ENCODE results near the gene DDX24. TPM values are rescaled to one million over a fixed set of nuclear protein-coding genes. Genes with fewer than 3 reads are reported as not detected.

Gene DDX24, protein sequence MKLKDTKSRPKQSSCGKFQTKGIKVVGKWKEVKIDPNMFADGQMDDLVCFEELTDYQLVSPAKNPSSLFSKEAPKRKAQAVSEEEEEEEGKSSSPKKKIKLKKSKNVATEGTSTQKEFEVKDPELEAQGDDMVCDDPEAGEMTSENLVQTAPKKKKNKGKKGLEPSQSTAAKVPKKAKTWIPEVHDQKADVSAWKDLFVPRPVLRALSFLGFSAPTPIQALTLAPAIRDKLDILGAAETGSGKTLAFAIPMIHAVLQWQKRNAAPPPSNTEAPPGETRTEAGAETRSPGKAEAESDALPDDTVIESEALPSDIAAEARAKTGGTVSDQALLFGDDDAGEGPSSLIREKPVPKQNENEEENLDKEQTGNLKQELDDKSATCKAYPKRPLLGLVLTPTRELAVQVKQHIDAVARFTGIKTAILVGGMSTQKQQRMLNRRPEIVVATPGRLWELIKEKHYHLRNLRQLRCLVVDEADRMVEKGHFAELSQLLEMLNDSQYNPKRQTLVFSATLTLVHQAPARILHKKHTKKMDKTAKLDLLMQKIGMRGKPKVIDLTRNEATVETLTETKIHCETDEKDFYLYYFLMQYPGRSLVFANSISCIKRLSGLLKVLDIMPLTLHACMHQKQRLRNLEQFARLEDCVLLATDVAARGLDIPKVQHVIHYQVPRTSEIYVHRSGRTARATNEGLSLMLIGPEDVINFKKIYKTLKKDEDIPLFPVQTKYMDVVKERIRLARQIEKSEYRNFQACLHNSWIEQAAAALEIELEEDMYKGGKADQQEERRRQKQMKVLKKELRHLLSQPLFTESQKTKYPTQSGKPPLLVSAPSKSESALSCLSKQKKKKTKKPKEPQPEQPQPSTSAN
- 187 and 191 TPM in 2 replicates for total RNA-seq (2014; rRNA removed; shearing (Covaris generic))

GRCh38 chr14:94080621-94081385, at the start of gene DDX24, which contains the start of gene IFI27L1:
DDX24 (minus strand) TSS chr14:94081202; CDS start chr14:94079742, 1,460 bp downstream.
IFI27L1 (plus strand) TSS chr14:94081310; CDS start chr14:94096938, 15,628 bp downstream.
- Histone ChIP-seq H3K27ac (peak within 1 kb of the TSS; percentile 86), H3K36me3 (peaks cover 33% of the 10 kb centered on the region), H3K4me3 (peak within 1 kb of the TSS; percentile 92), H3K4me1 (peaks cover 6% of the 10 kb centered on the region), H3K27me3 (no peaks in the 10 kb centered on the region), H3K9me3 (replicated peaks) (peaks cover 7% of the 10 kb centered on the region; the same call in 1 of the 2 replicates)
- peak; percentile 93 for DNase-seq

GRCh38 chr14:94129758-94130414, 48.9 kb upstream of the DDX24 start:
- Histone ChIP-seq H3K36me3 (no peaks in the 10 kb centered on the region), H3K27ac (no peak overlapping the region), H3K27me3 (no peaks in the 10 kb centered on the region), H3K4me1 (no peaks in the 10 kb centered on the region), H3K9me3 (replicated peaks) (no peaks in the 10 kb centered on the region; the same call in 1 of the 2 replicates), H3K4me3 (peak overlapping the region; percentile 56)
- DNase-seq = peak; percentile 26 to 73

DNA sequence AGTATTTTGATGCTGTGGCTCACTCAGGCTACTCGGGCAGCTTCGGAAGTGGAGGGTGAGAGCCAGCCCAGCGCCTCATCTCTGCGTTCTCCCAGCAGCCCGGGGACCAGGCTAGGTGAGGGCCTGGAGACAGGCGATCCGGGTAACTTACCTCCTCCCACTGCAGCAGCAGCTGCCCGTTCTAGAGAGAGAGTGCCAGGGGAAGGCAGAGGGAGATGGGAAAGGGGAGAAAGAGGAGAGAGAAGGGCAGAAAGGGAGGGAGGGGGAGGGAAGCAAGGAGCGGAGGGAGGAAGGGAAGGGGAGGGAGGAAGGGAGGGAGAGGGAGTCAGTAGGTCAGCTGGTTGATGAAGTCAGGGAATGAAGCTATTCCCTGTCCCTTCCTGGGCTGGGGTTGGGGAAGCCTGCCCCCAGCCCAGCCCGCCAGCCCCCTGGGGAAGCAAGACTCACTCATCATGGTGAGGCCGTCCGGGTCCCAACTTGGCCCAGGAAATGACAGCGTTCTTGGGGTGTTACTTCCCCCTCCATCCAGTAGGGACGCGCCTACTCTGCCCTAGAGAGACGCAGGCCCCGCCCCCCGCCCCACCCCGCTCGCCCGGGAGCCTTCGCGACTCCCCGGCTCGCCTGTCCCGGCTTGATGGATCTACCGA, 48.2 kb upstream of the DDX24 start, which contains the start of gene IFI27L2:
TSS of gene IFI27L2 (minus strand) at position 494 of the 647 bp plus-strand sequence. CDS start at position 454, 40 bp downstream.
- Histone ChIP-seq H3K27me3 (no peaks in the 10 kb centered on the region), H3K9me3 (replicated peaks) (no peaks in the 10 kb centered on the region), H3K27ac (no peak within 1 kb of the TSS; the same call in 1 of the 2 replicates), H3K4me1 (no peaks in the 10 kb centered on the region), H3K4me3 (peak within 1 kb of the TSS; percentile 56), H3K36me3 (no peaks in the 10 kb centered on the region)
- peak; percentile 81 to 89 for DNase-seq

GRCh38 chr14:94128216-94128839, 47.3 kb upstream of the DDX24 start:
- Histone ChIP-seq H3K9me3 (replicated peaks) (no peaks in the 10 kb centered on the region), H3K4me3 (no peak overlapping the region), H3K4me1 (no peaks in the 10 kb centered on the region), H3K27me3 (no peaks in the 10 kb centered on the region), H3K27ac (no peak overlapping the region), H3K36me3 (no peaks in the 10 kb centered on the region)
- DNase-seq = no peak

DNA sequence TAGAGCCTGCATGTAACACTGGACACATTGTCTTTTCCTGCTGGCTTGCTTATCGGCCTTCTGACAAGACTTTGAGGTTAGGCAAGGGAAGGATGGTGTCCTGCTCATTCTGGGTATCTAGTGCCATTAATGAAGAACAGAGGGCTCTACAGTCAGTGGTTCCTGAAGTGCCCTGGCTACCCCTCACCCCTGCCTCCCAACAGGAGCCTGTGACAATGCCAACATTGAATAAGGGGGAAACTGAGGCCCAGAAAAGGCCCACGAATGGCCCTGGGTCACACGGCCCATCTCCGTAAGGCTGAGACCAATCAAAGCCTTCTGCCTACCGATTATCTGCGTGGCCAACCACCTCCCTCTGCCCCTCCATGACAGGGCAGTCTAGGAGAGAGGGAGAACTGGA, 46.3 kb upstream of the DDX24 start:
- DNase-seq = no peak

GRCh38 chr14:94126800-94127199, 45.8 kb upstream of the DDX24 start:
- no peak overlapping the region for H3K27ac ChIP-seq
- H3K4me3 ChIP-seq = no peak overlapping the region
- H3K9me3 ChIP-seq (replicated peaks) = no peaks in the 10 kb centered on the region
- H3K4me1 ChIP-seq = no peaks in the 10 kb centered on the region
- no peaks in the 10 kb centered on the region for H3K27me3 ChIP-seq
- no peak for DNase-seq
- H3K36me3 ChIP-seq = no peaks in the 10 kb centered on the region

More for the DNA sequence above, 46.3 kb upstream of the DDX24 start:
- Histone ChIP-seq H3K27me3 (no peaks in the 10 kb centered on the region), H3K27ac (no peak overlapping the region), H3K9me3 (replicated peaks) (no peaks in the 10 kb centered on the region), H3K36me3 (no peaks in the 10 kb centered on the region), H3K4me3 (no peak overlapping the region), H3K4me1 (no peaks in the 10 kb centered on the region)

GRCh38 chr14:94126419-94126677, 45.3 kb upstream of the DDX24 start:
- no peaks in the 10 kb centered on the region for H3K36me3 ChIP-seq
- no peaks in the 10 kb centered on the region for H3K27me3 ChIP-seq
- no peaks in the 10 kb centered on the region for H3K9me3 ChIP-seq (replicated peaks)
- H3K27ac ChIP-seq = no peak overlapping the region
- no peaks in the 10 kb centered on the region for H3K4me1 ChIP-seq
- H3K4me3 ChIP-seq = no peak overlapping the region
- DNase-seq = no peak

- Histone ChIP-seq H3K9me3 (replicated peaks) (no peaks in the 10 kb centered on the region), H3K4me1 (no peaks in the 10 kb centered on the region), H3K27ac (no peak overlapping the region), H3K36me3 (no peaks in the 10 kb centered on the region), H3K27me3 (no peaks in the 10 kb centered on the region), H3K4me3 (no peak overlapping the region)
- no peak for DNase-seq
These were observed 44.8 kb upstream of the DDX24 start for GRCh38 chr14:94125659-94126418.

DNA sequence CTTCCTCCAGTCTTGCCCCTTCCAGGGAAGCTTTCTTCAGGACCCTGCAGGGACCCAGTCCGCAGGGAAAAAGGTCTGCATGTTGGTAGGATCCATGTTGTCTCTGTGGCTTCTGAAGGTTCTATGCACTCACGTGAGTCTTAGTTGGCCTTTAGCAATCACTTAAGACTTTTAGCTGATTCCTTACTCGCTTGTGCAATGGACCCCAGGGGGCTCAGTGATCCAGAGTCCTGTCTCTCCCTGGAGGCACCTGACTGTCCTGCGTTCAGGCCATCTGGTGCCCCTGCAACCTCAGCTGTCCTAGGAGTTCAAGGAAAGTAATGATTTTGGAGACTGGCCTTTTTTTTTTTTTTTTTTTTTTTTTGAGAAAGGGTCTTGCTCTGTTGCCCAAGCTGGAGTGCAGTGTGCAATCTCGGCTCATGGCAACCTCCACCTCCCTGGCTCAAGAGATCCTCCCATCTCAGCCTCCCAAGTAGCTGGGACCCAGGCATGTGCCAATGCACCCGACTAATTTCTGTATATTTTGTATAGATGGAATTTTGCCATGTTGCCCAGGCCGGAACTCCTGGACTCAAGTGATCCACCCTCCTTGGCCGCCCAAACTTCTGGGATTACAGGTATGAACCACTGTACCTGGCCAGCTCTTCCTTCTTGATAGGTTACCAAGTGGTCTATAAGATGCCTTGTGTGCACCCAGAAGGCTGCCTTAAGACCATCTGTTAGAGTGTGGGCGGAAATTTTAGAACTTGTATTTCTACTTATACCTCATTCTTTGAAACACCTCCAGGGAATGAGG, 43.8 kb upstream of the DDX24 start:
- Histone ChIP-seq H3K27me3 (no peaks in the 10 kb centered on the region), H3K4me3 (no peak overlapping the region), H3K27ac (no peak overlapping the region), H3K36me3 (no peaks in the 10 kb centered on the region), H3K4me1 (no peaks in the 10 kb centered on the region), H3K9me3 (replicated peaks) (no peaks in the 10 kb centered on the region)
- DNase-seq = no peak

DNA sequence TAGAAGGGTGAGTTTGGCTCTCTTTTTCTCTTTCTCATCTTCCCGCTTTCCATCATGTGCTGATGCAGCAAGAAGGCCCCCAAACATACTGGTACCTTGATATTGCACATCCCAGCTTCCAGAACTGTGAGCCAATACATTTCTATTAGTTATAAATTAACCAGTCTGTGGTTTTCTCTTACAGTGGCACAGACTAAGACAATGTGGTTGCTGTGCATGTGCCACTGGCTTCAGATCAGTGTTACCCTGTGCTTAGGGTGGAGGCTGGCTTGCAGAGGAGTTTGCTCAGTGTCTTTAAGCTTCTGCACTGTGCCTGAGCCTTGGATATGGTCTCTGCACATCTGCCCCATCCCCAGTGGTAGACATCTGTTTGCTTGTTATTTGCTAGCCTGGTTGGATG, 42.9 kb upstream of the DDX24 start:
- Histone ChIP-seq H3K4me3 (no peak overlapping the region), H3K27ac (no peak overlapping the region), H3K27me3 (no peaks in the 10 kb centered on the region), H3K36me3 (no peaks in the 10 kb centered on the region), H3K9me3 (replicated peaks) (no peaks in the 10 kb centered on the region), H3K4me1 (no peaks in the 10 kb centered on the region)
- DNase-seq = no peak

DNA sequence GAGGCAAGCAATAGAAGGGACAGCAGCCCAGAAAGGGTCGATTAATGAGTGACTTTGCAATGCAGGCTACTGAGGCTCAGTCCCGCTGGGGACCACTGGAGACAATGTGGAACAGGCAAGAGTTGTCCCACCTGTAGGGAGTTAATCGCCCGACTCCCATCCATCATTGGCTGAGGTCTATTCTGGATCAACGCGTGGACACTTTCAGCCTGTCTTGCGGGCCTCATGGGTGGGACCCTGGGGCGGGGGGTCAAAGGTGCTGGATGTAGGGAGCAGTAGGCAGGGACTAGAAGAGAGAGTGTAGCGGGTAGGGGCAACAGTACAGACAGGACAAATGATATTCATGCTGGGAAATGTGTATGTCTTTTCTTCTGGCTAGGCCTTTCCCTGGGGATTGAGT, 42.3 kb upstream of the DDX24 start:
- Histone ChIP-seq H3K4me1 (no peaks in the 10 kb centered on the region), H3K36me3 (no peaks in the 10 kb centered on the region), H3K4me3 (no peak overlapping the region), H3K27me3 (no peaks in the 10 kb centered on the region), H3K9me3 (replicated peaks) (no peaks in the 10 kb centered on the region), H3K27ac (no peak overlapping the region)
- no peak for DNase-seq

DNA sequence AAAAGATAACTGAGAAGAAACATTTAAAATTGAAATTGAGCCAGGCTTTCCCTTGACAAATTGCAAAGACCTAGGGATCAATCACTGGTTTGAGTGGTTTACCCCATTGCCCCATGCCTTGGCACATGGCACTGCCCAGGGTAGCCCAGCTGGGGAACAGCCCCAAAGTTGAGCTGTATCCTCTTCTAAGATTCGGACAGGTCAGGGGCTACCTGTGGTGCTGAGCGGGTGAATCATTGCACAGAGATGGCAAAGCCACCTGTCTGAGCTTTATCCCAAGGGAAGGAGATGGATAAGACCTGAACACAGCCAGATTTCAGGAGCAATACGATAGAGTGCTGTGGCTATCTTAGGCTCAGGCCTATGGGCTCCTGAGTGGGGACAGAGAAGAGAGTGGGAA, 41.4 kb upstream of the DDX24 start:
- Histone ChIP-seq H3K27ac (no peak overlapping the region), H3K4me3 (no peak overlapping the region), H3K9me3 (replicated peaks) (no peaks in the 10 kb centered on the region), H3K36me3 (no peaks in the 10 kb centered on the region), H3K4me1 (no peaks in the 10 kb centered on the region), H3K27me3 (no peaks in the 10 kb centered on the region)
- DNase-seq = no peak

All from SJCRH30 (cell line).